ENCODE measurements around the gene RIOK1. TPM values are rescaled to one million over a fixed set of nuclear protein-coding genes. Genes with fewer than 3 reads are reported as not detected.

Gene RIOK1
- polyA plus RNA-seq (2013, experiment 1 of 2): 17.8 TPM
- 17.4 TPM for polyA plus RNA-seq (2013, experiment 2 of 2)

DNA sequence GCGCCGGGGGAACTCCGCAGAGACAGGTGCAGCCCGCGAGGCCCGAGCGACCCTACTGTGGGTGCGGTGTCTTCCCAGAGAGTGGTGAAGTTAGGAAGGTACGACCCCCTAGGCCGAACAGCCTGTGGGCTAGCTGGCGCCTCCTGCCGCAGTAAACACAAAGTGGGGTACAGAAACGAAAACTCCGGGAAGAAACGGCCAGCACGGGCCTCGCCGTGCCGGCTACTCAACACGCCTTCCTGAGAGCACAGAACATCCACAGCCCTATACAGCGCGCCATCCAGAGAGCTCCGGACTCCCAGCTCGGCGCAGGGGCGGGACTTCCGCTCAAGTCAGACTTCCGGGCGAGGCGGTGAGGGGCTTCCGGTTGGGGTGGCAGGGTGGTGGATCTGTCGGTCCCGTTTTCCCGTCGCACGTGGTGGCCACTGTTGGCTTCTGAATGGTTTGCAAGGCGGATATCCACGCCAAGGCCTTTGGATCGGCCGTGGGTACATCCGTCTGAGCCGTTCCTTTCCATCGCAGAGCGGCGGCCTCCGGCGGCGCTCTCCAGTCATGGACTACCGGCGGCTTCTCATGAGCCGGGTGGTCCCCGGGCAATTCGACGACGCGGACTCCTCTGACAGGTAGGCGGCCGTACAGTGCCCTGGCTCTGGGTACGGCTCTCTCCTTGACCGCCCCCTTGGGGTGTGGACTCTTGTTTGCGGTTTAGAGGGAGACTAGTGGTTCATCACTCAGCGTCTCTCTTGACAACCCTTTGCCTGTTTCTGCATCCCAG lies at the start of gene RIOK1, which contains the start of gene CAGE1:
Gene RIOK1, plus strand, starts transcription at position 358 of the 775 bp plus-strand sequence. Its CDS starts 195 bp downstream, at position 553.
Gene CAGE1, minus strand, starts transcription at position 292 of the 775 bp plus-strand sequence. CDS start 2,569 bp downstream, outside the sequence.
- peak within 1 kb of the TSS in 1 of 2 experiments; percentile 98 for H3K14ac ChIP-seq (ENCODE audit: low read length in 2 of 2)
- peak within 1 kb of the TSS; percentile 9 to 94 for H3K4ac ChIP-seq (ENCODE audit: low read depth in 1 of 2, low read length in 2 of 2)
- H2BK120ac ChIP-seq (ENCODE audit: low read depth, low read length): peak within 1 kb of the TSS; percentile 80
- peaks cover 3% of the 10 kb centered on the region for H3K4me1 ChIP-seq (ENCODE audit: control insufficient read depth, insufficient read depth, low read depth, low read length)
- H3K9me3 ChIP-seq (ENCODE audit: control insufficient read depth, low read length): no peaks in the 10 kb centered on the region
- H3K18ac ChIP-seq (ENCODE audit: low read depth in 1 of 2, low read length in 2 of 2): peak within 1 kb of the TSS; percentile 58 to 97
- WGBS: under 1% methylated on average over 40 of the region's 62 CpGs
- peak; percentile 98 for DNase-seq
- peak within 1 kb of the TSS; percentile 79 for H4K91ac ChIP-seq (ENCODE audit: low read length)
- peak within 1 kb of the TSS; percentile 92 for H2BK5ac ChIP-seq (ENCODE audit: low read depth, low read length, poor library complexity, severe bottlenecking)
- H2AK5ac ChIP-seq (ENCODE audit: low read length, severe bottlenecking): no peak within 1 kb of the TSS
- peaks cover 0 to 14% of the 10 kb centered on the region in 2 experiments for H3K36me3 ChIP-seq (ENCODE audit: control insufficient read depth in 1 of 2, insufficient read depth in 2 of 2, low read depth in 1 of 2, low read length in 2 of 2)
- H2AFZ ChIP-seq (ENCODE audit: low read depth, low read length): peak within 1 kb of the TSS; percentile 99
- peak within 1 kb of the TSS; percentile 76 to 88 for H3K4me3 ChIP-seq (ENCODE audit: insufficient read depth in 1 of 2, low read depth in 1 of 2, low read length in 2 of 2)
- H2BK12ac ChIP-seq (ENCODE audit: low read length in 2 of 2): peak within 1 kb of the TSS; percentile 28 to 72
- H2BK15ac ChIP-seq (ENCODE audit: low read depth, poor library complexity, severe bottlenecking): no peak within 1 kb of the TSS
- H4K8ac ChIP-seq (ENCODE audit: low read length): peak within 1 kb of the TSS; percentile 71
- peaks cover 5% of the 10 kb centered on the region for H3K79me1 ChIP-seq (replicated peaks; ENCODE audit: low read length, poor library complexity, severe bottlenecking)
- peak within 1 kb of the TSS; percentile 99 for H3K4me2 ChIP-seq (ENCODE audit: low read length, poor library complexity, severe bottlenecking)
- H3K23ac ChIP-seq (ENCODE audit: low read length in 2 of 2): peak within 1 kb of the TSS in 1 of 2 experiments; percentile 96
- peak within 1 kb of the TSS; percentile 91 for H3K9ac ChIP-seq (ENCODE audit: low read length)
- H3K27me3 ChIP-seq (ENCODE audit: control insufficient read depth in 1 of 2, insufficient read depth in 1 of 2, low read length in 2 of 2): no peaks in the 10 kb centered on the region
- H3K27ac ChIP-seq (ENCODE audit: low read length, poor library complexity, severe bottlenecking): peak within 1 kb of the TSS; percentile 98

DNA sequence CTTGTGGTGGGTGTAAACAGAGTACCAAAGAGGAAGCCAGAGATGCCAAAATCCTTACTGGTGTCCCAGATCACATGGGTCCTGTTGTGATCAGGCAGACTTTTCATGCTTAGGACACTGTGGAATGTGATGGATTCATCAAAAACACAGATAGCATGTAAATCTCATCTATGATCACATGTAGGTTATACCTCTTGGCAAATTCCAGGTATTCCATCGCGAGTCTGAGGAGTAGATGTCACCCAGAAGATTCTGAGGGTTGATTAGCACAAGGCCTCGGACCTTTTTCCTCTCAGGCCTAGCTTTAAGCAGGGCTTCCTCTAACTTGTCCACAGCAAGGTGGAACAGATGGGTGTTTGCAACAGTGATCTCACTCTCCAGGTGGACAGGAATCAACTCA lies 48.3 kb upstream of the RIOK1 start:
- Histone ChIP-seq H3K9me3 (ENCODE audit: control insufficient read depth, low read length) (no peaks in the 10 kb centered on the region), H3K14ac (ENCODE audit: low read length in 2 of 2) (no peak overlapping the region), H3K18ac (ENCODE audit: low read depth in 1 of 2, low read length in 2 of 2) (no peak overlapping the region), H3K23ac (ENCODE audit: low read length in 2 of 2) (peak overlapping the region in 1 of 2 experiments; percentile 64), H3K27me3 (ENCODE audit: control insufficient read depth in 1 of 2, insufficient read depth in 1 of 2, low read length in 2 of 2) (no peaks in the 10 kb centered on the region), H3K27ac (ENCODE audit: low read length, poor library complexity, severe bottlenecking) (no peak overlapping the region), H2BK12ac (ENCODE audit: low read length in 2 of 2) (no peak overlapping the region), H3K4me1 (ENCODE audit: control insufficient read depth, insufficient read depth, low read depth, low read length) (peaks cover 4% of the 10 kb centered on the region), H4K8ac (ENCODE audit: low read length) (no peak overlapping the region), H3K79me1 (replicated peaks; ENCODE audit: low read length, poor library complexity, severe bottlenecking) (no peaks in the 10 kb centered on the region), H3K4me2 (ENCODE audit: low read length, poor library complexity, severe bottlenecking) (no peak overlapping the region), H3K4me3 (ENCODE audit: insufficient read depth in 1 of 2, low read depth in 1 of 2, low read length in 2 of 2) (no peak overlapping the region), H2BK120ac (ENCODE audit: low read depth, low read length) (no peak overlapping the region), H3K36me3 (ENCODE audit: control insufficient read depth in 1 of 2, insufficient read depth in 2 of 2, low read depth in 1 of 2, low read length in 2 of 2) (no peaks in the 10 kb centered on the region), H2AK5ac (ENCODE audit: low read length, severe bottlenecking) (no peak overlapping the region), H3K9ac (ENCODE audit: low read length) (no peak overlapping the region), H2AFZ (ENCODE audit: low read depth, low read length) (no peak overlapping the region), H4K91ac (ENCODE audit: low read length) (no peak overlapping the region), H2BK5ac (ENCODE audit: low read depth, low read length, poor library complexity, severe bottlenecking) (no peak overlapping the region), H2BK15ac (ENCODE audit: low read depth, poor library complexity, severe bottlenecking) (no peak overlapping the region), H3K4ac (ENCODE audit: low read depth in 1 of 2, low read length in 2 of 2) (no peak overlapping the region)
- 90% methylated on average over 3 of the region's 3 CpGs for WGBS
- DNase-seq: no peak

DNA sequence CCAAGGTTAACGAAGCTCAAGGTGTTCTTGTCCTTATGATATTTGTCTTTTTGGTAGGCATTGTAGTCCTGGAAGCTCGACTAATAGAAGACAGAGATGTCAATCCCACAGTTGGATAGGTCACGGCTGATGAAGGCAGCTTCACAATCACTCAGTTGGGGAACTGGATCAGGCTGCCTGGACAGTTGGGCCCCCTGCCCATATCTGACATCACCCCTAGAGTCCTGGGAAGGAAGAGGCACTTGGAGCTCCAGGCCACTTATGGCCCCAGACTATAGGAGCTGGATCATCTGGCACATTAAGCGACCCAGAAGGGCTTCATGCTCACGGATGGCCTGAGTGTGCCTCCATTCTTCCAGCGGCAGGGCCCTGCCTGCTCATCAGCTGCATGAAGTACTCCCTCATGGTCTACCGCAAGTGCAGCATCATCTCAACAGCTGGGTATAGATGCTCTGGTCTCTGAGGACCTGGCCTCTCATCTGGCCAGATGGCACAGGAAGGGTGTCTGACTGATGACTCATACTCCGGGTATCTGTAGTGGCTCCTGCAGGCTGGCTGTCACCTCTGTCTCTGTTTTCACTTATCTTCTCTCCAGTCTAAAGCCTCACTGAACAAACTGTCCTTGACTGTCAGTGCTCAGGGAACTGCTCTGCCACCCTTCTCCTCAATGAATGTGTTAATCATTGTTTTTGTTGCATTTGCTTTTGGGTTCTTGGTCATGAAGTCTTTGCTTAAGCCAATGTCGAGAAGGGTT lies 47.4 kb upstream of the RIOK1 start:
- no peak overlapping the region for H4K8ac ChIP-seq (ENCODE audit: low read length)
- no peak overlapping the region for H2AK5ac ChIP-seq (ENCODE audit: low read length, severe bottlenecking)
- H2AFZ ChIP-seq (ENCODE audit: low read depth, low read length): no peak overlapping the region
- no peak overlapping the region for H3K27ac ChIP-seq (ENCODE audit: low read length, poor library complexity, severe bottlenecking)
- no peak overlapping the region for H2BK15ac ChIP-seq (ENCODE audit: low read depth, poor library complexity, severe bottlenecking)
- H3K18ac ChIP-seq (ENCODE audit: low read depth in 1 of 2, low read length in 2 of 2): no peak overlapping the region
- peaks cover 4% of the 10 kb centered on the region for H3K4me1 ChIP-seq (ENCODE audit: control insufficient read depth, insufficient read depth, low read depth, low read length)
- H3K4me2 ChIP-seq (ENCODE audit: low read length, poor library complexity, severe bottlenecking): no peak overlapping the region
- peak overlapping the region in 1 of 2 experiments; percentile 83 for H3K14ac ChIP-seq (ENCODE audit: low read length in 2 of 2)
- no peak overlapping the region for H3K4me3 ChIP-seq (ENCODE audit: insufficient read depth in 1 of 2, low read depth in 1 of 2, low read length in 2 of 2)
- no peak overlapping the region for H3K23ac ChIP-seq (ENCODE audit: low read length in 2 of 2)
- no peak overlapping the region for H4K91ac ChIP-seq (ENCODE audit: low read length)
- H2BK12ac ChIP-seq (ENCODE audit: low read length in 2 of 2): no peak overlapping the region
- no peak overlapping the region for H3K9ac ChIP-seq (ENCODE audit: low read length)
- no peaks in the 10 kb centered on the region for H3K79me1 ChIP-seq (replicated peaks; ENCODE audit: low read length, poor library complexity, severe bottlenecking)
- no peak overlapping the region for H3K4ac ChIP-seq (ENCODE audit: low read depth in 1 of 2, low read length in 2 of 2)
- 73% methylated on average over 9 of the region's 9 CpGs for WGBS
- H3K27me3 ChIP-seq (ENCODE audit: control insufficient read depth in 1 of 2, insufficient read depth in 1 of 2, low read length in 2 of 2): no peaks in the 10 kb centered on the region
- no peaks in the 10 kb centered on the region for H3K36me3 ChIP-seq (ENCODE audit: control insufficient read depth in 1 of 2, insufficient read depth in 2 of 2, low read depth in 1 of 2, low read length in 2 of 2)
- H3K9me3 ChIP-seq (ENCODE audit: control insufficient read depth, low read length): no peaks in the 10 kb centered on the region
- DNase-seq: peak; percentile 24
- H2BK120ac ChIP-seq (ENCODE audit: low read depth, low read length): no peak overlapping the region
- H2BK5ac ChIP-seq (ENCODE audit: low read depth, low read length, poor library complexity, severe bottlenecking): no peak overlapping the region
